GM12801 (cell line): ENCODE measurements around the gene CYB5B.

Experiments
- CTCF ChIP-seq: IDR thresholded peaks from one replicate; pipeline ENCODE4 v1.5.1; 2011; ENCODE audit warnings: control low read depth; ENCODE audit not compliant: insufficient read length; ENCODE audit errors: extremely low read depth

Gene CYB5B

GRCh38 chr16:69424053-69424934 lies at the start of gene CYB5B:
Gene CYB5B (plus strand): TSS chr16:69424619. CDS start chr16:69424684, 65 bp downstream.
- TF ChIP-seq CTCF, result no peak

GRCh38 chr16:69376393-69377059 lies 47.9 kb upstream of the CYB5B start:
- TF ChIP-seq CTCF, result no peak

- no peak for TF ChIP-seq CTCF
Measured at GRCh38 chr16:69378036-69378435, 46.4 kb upstream of the CYB5B start.

- no peak for TF ChIP-seq CTCF
Measured at GRCh38 chr16:69378760-69379159, 45.7 kb upstream of the CYB5B start.

GRCh38 chr16:69381231-69381630 lies 43.2 kb upstream of the CYB5B start:
- no peak for TF ChIP-seq CTCF

GRCh38 chr16:69382421-69382820 lies 42.0 kb upstream of the CYB5B start:
- no peak for TF ChIP-seq CTCF

- no peak for TF ChIP-seq CTCF
Measured at GRCh38 chr16:69384974-69385373, 39.4 kb upstream of the CYB5B start.
